ENCODE data around the gene RPL7A. TPM values are rescaled to one million over a fixed set of nuclear protein-coding genes. Genes with fewer than 3 reads are reported as not detected.

The RPL7A gene
- total and polyA plus RNA-seq, 2 of the 4 experiments (the other 2 are of a cell fraction): 3,220 to 4,096 TPM

DNA sequence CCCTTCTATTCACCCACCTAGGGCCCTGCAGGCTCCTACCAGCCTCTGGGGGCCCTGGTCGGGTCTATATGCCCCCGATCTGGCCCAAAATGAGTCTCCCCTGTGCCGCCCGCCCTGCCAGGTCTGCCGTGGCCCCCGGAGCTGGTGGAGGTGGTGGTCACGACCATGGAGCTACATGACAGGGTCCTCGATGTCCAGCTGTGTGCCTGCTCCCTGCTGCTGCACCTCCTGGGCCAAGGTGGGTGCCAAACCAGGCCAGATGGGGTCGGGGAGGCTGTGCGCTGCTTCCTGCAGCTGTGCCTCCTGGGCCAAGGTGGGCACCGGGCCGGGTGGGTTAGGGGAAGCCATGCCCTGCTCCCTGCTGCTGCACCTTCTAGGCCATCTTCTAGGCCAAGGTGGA lies 52.3 kb downstream of the RPL7A start:
- DNase-seq: no peak
- in situ Hi-C loops (cut with MboI; ENCODE audit: low sequenced_read_pairs) (loop anchor here (10.0 kb wide), 2 partner anchors 85 to 325 kb away; no protein-coding TSS in a partner anchor), intact Hi-C loops (cut with micrococcal nuclease) (no loop called here), dilution Hi-C loops (cut with HindIII; ENCODE audit: low sequenced_read_pairs, unreplicated experiment) (no loop called here)
- ChIA-PET CTCF (interaction anchor here (0.6 kb wide), 1 partner anchor 13 kb away, joined by 3 read pairs; no protein-coding TSS in a partner anchor), POLR2A (ENCODE audit: unreplicated experiment) (no interaction called here)
- H3K27me3 ChIP-seq (ENCODE audit: control insufficient read depth, insufficient read depth, low read length): peaks cover 14% of the 10 kb centered on the region
- WGBS, 2 experiments (ENCODE audit: extremely low coverage in 2 of 2, insufficient read length in 1 of 2): 93% methylated on average over 10 of the region's 12 CpGs; no CpG with 5 or more reads in 1 of the 2 experiments
- H3K56ac ChIP-seq (ENCODE audit: extremely low read depth, insufficient read depth, low read length): no peak overlapping the region
- H3K79me1 ChIP-seq (ENCODE audit: low read depth in 1 of 2, low read length in 2 of 2): 0 out of 4 replicates have a peak, but pooled peaks cover 0 to 10% of the 10 kb centered on the region in 2 experiments
- H4K20me1 ChIP-seq (ENCODE audit: insufficient read depth, low read length): 0 out of 2 replicates have a peak, but pooled peaks cover 8% of the 10 kb centered on the region
- H4K91ac ChIP-seq (ENCODE audit: insufficient read depth, low read depth, low read length): no peak overlapping the region
- H2BK20ac ChIP-seq (ENCODE audit: low read depth, low read length): no peak overlapping the region
- no peak overlapping the region for H2AK5ac ChIP-seq (ENCODE audit: low read depth, low read length)
- TF ChIP-seq MAFK (IDR thresholded peaks at IDR 0.05; ENCODE audit: low read depth, low read length): no peak
- no peak for TF ChIP-seq RCOR1 (IDR thresholded peaks at IDR 0.05; ENCODE audit: insufficient replicate concordance, low read length)
- TF ChIP-seq, protein P1, sequence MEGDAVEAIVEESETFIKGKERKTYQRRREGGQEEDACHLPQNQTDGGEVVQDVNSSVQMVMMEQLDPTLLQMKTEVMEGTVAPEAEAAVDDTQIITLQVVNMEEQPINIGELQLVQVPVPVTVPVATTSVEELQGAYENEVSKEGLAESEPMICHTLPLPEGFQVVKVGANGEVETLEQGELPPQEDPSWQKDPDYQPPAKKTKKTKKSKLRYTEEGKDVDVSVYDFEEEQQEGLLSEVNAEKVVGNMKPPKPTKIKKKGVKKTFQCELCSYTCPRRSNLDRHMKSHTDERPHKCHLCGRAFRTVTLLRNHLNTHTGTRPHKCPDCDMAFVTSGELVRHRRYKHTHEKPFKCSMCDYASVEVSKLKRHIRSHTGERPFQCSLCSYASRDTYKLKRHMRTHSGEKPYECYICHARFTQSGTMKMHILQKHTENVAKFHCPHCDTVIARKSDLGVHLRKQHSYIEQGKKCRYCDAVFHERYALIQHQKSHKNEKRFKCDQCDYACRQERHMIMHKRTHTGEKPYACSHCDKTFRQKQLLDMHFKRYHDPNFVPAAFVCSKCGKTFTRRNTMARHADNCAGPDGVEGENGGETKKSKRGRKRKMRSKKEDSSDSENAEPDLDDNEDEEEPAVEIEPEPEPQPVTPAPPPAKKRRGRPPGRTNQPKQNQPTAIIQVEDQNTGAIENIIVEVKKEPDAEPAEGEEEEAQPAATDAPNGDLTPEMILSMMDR (conservative IDR thresholded peaks at IDR 0.05; ENCODE audit: low read depth, low read length): no peak
- TF ChIP-seq SMC3 (IDR thresholded peaks at IDR 0.05; ENCODE audit: low read depth, low read length): no peak
- no peak for TF ChIP-seq RFX5 (IDR thresholded peaks at IDR 0.05; ENCODE audit: low read depth, low read length)
- no peak for TF ChIP-seq CEBPB (IDR thresholded peaks at IDR 0.05; ENCODE audit: low read depth, low read length)
- TF ChIP-seq NFE2L2 (IDR thresholded peaks at IDR 0.05; ENCODE audit: low read depth, low read length): no peak
- no peak for TF ChIP-seq FOS (IDR thresholded peaks at IDR 0.05; ENCODE audit: low read depth, low read length)
- TF ChIP-seq BHLHE40 (IDR thresholded peaks at IDR 0.05; ENCODE audit: low read depth, low read length): no peak
- TF ChIP-seq MXI1 (IDR thresholded peaks at IDR 0.05; ENCODE audit: borderline replicate concordance, low read depth, low read length): no peak
- TF ChIP-seq, protein P2, sequence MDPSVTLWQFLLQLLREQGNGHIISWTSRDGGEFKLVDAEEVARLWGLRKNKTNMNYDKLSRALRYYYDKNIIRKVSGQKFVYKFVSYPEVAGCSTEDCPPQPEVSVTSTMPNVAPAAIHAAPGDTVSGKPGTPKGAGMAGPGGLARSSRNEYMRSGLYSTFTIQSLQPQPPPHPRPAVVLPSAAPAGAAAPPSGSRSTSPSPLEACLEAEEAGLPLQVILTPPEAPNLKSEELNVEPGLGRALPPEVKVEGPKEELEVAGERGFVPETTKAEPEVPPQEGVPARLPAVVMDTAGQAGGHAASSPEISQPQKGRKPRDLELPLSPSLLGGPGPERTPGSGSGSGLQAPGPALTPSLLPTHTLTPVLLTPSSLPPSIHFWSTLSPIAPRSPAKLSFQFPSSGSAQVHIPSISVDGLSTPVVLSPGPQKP (IDR thresholded peaks at IDR 0.05; ENCODE audit: borderline replicate concordance, low read depth, low read length): no peak
- TF ChIP-seq POLR2A (IDR thresholded peaks at IDR 0.05; ENCODE audit: low read depth, low read length): no peak
- no peak for TF ChIP-seq RAD21 (IDR thresholded peaks at IDR 0.05; ENCODE audit: low read length)
- TF ChIP-seq, protein P3, sequence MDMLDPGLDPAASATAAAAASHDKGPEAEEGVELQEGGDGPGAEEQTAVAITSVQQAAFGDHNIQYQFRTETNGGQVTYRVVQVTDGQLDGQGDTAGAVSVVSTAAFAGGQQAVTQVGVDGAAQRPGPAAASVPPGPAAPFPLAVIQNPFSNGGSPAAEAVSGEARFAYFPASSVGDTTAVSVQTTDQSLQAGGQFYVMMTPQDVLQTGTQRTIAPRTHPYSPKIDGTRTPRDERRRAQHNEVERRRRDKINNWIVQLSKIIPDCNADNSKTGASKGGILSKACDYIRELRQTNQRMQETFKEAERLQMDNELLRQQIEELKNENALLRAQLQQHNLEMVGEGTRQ (IDR thresholded peaks at IDR 0.05; ENCODE audit: low read depth, low read length): no peak
- TF ChIP-seq CHD1 (IDR thresholded peaks at IDR 0.05; ENCODE audit: low read depth, low read length): no peak
- TF ChIP-seq MAZ (IDR thresholded peaks at IDR 0.05; ENCODE audit: borderline replicate concordance, low read depth, low read length): no peak
- H3K4ac ChIP-seq (ENCODE audit: low read depth, low read length): no peak overlapping the region
- no TSS peak for BruUV-seq (replicated peaks)
- H2AK9ac ChIP-seq (replicated peaks; ENCODE audit: low read depth, low read length, poor library complexity): peak overlapping the region; percentile 42
- H2AFZ ChIP-seq (replicated peaks; ENCODE audit: low read length, poor library complexity): no peak overlapping the region
- no peak overlapping the region for H2BK5ac ChIP-seq (ENCODE audit: low read depth, low read length, poor library complexity, severe bottlenecking)
- no peak overlapping the region for H3K18ac ChIP-seq (ENCODE audit: low read depth, low read length)
- H3K9me3 ChIP-seq (ENCODE audit: control insufficient read depth, insufficient read depth, low read length): no peaks in the 10 kb centered on the region
- H3K23ac ChIP-seq (ENCODE audit: low read depth, low read length): no peak overlapping the region
- H3K4me3 ChIP-seq (ENCODE audit: insufficient read depth, low read depth, low read length): no peak overlapping the region
- H3K14ac ChIP-seq (replicated peaks; ENCODE audit: low read depth, low read length): no peak overlapping the region
- no peak overlapping the region for H2BK15ac ChIP-seq (ENCODE audit: low read depth, low read length)
- peaks cover 9% of the 10 kb centered on the region for H3K36me3 ChIP-seq (ENCODE audit: control insufficient read depth, insufficient read depth, low read length)
- H3K4me2 ChIP-seq (ENCODE audit: low read depth, low read length): no peak overlapping the region
- H3K27ac ChIP-seq (ENCODE audit: insufficient read depth, low read length): no peak overlapping the region
- no peaks in the 10 kb centered on the region for H3K4me1 ChIP-seq (ENCODE audit: control insufficient read depth, insufficient read depth, low read length)
- no peak overlapping the region for H4K8ac ChIP-seq (ENCODE audit: low read depth in 2 of 2, low read length in 2 of 2)
- ATAC-seq (ENCODE audit: low read depth): no peak
- H3K9ac ChIP-seq (ENCODE audit: low read depth, low read length): no peak overlapping the region
- H2BK120ac ChIP-seq (ENCODE audit: low read depth, low read length): no peak overlapping the region
- 0 out of 2 replicates have a peak, but pooled peaks cover 4% of the 10 kb centered on the region for H3K9me1 ChIP-seq (ENCODE audit: insufficient read depth, low read length)
- H4K5ac ChIP-seq (ENCODE audit: low read depth, low read length): no peak overlapping the region

All from IMR-90 (cell line).